ENCODE measurements around the gene AP2A2.

The AP2A2 gene

DNA sequence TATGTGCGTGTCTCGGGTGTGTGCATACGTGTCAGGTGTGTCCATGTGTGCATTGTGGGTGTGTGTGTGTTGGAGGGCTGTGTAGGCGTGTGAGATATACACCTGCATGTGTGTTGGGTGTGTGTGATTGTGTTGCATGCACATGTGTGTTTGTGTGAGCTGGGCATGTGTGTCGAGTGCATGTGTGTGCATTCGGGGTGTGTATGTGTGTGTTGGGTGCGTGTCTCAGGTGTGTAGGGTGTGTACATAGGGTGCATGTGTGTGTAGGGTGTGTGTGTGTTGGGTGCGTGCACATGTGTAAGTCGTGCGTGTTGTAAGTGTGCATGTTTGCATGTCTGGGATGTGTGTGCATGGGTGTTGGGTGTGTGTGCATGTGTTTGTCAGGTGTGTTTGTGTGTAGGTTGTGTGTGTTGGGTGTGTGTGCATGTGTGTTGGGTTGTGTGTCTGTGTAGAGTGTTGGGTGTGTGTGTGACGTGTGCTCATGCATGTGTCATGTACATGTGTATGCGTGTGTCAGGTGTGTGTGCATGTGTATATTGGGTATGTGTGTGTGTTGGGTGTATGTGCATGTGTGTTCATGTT, 106.7 kb downstream of the AP2A2 start:
- no peak for DNase-seq

DNA sequence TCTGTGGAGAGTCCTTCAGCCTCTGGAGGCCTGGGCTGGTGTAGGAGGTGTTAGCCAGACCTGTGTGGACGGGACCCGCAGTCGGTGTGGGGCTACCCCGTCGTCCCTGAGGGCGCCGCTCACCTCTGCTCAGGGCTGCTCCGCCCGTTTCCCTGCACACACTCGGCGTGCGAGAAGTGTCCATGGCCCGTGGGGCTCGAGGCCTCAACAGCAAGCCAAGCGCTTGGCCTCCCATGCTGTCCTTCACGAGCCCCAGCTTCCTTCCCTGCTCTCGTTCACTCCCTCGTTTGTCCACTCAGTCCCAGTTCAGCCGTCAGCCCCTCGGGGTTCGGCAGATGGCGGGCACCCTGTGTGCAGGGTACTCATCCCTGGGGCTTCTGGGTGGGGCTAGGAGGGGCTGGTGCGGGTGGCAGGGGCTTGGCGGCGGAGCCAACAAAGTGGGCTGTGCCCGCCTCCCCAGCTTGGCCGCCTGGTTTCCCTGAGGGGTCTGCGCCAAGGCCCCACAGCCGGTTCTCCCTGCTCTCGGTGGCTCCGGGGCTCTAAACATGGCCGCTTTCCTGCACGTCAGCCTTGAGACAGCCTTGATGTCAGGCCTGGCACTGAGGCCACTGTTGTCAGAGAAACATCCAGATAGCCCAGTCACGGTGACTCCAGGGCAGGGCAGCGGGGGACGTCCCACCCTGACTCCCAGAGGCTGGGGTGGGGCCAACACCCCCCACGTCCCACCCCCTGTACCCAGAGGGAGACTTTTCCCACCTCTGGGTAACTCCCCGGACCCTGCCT, 107.5 kb downstream of the AP2A2 start:
- no peak for DNase-seq

DNA sequence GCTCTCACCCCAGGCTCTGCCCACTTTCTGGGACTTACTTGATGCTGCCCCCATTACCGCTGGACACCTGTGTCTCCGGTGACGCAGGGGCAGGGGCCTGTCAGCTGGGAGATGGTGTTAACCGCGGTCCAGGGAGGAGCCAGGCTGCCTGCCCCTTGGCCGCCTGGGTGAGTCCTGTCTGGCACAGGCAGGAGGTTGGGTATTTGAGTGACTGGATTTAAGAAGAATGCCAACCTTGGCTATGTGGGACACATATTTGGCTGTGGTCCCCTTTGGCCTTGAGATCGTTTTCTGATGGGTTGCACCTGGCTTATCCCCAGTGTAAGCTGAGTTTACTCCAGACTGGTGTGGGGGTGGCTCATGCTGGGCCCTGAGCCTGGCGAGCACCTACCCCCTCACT, 108.3 kb downstream of the AP2A2 start:
- DNase-seq, result no peak

DNA sequence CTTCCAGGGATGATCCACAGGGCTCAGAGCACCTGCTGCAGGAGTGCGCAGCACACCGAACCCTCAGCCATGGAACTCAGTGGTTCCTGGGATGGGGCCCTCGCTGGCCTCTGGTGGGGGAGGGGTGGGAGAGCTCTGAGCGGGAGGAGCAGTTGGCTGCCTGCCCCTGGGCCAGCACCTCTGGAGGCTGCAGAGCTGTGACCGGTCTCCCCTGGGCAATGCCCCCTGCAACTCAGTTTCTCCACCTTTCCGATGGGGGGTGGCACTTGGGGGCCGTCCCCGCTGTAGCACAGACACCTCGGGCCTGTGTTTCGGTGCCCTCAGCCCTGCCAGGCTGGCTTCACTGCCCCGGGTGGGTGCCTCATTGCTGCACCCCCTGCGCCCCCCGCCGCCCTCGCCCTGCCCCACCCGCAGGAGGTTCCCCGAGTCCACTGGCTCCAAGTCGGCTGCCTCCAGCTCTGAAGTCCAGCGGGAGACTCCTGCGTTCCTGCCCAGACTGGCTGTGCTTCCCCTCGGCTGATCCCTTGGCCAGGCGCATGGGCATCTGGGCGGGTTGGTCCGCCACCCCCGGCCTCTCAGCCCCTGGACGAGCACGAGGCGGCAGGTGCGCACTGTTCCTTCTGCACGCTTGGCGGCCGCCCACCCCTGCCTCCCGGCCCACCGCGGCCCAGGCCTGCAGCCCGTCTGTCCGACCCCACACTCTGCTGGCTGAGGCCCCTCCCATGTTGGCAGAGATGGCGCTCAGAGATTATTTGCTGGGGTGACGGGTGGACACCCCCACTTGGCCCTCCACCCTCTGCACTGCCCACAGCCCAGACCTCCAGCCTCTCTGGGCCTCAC, 109.0 kb downstream of the AP2A2 start:
- DNase-seq, result no peak

DNA sequence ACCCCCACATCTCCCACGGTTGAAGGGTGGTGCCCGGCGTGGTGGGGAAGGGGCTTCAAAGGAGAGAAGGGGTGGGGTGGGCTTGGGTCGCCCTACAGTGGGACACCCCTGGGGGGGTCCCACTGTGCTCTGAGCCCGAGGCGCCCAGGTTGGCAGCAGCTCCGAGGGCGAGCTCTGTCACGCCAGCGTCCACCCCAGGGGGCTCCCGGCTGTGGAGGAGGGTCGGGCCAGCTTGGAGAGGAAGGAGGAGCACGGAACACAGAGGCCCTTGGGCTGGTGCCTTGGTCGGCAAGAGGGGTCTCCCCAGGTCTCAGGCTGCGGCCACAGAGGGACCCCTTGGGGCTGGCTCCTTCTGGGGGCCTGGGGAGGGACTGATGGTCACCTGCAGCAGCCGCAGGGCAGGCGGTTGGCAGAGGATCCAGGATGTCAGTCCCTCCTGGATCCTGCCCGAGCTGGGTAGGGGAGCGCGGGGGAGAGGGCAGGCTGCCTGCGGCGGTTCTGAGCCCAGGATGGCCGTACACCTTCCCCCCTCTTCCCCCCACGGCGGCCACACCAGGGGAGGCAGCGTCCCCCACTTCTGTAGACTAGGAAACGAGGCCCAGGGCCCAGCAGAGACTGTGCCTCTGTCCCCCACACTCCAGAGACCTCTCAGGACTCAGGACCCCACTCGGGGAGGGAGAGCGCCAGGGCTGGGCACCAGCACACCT, 110.1 kb downstream of the AP2A2 start:
- no peak for DNase-seq

DNA sequence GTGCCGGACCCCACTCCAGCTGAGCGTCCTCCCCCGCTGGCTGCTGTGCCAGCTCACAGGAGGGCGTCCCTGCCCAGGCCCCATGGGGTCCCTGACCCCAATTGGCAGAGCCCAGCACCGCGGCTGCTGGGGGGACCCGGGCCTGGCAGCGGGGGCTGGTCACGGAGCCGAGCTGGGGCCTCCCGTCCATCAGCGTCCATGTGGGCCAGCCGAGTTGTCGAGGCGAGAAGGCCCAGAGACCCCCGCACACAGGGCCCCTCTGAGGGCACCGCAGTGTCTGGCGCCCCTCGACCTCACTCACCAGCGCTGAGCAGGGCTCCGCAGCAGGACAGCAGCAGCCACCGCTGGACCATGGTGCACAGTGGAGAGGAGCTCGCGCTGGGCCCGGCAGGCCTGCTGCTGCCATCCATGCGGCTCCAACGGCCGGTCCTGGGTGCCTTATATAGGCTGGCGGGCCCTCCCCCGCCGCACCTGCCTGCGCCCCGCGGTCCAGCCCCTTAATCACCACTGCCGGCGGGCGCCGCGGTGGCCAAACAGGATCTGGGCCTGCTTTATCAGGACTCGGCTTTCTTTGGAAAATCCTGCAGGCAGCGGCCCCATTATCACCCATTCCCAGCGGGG, 110.7 kb downstream of the AP2A2 start, which contains the start of gene MUC6:
MUC6 (minus strand) TSS at position 416 of the 621 bp plus-strand sequence; CDS start at position 353, 63 bp downstream.
- no peak for DNase-seq

DNA sequence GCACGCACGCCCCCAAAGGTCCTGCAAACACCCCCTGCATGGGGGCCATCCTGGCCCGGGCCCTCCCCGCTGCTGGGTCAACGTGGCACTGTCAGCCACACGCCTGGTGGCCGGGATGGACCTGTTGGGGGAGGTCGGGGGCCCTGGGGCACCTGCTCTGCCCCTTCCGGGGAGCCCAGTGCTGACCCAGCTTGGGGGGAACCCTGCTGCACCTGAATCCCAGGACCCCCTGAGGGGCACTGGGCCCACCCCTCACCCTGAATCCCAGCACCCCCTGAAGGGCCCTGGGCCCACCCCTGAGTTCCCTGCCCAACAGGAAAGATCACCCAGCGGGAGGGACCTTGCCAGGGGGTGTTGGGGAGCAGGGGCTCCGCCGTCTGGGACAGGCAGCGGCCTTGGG, 111.3 kb downstream of the AP2A2 start:
- no peak for DNase-seq

DNA sequence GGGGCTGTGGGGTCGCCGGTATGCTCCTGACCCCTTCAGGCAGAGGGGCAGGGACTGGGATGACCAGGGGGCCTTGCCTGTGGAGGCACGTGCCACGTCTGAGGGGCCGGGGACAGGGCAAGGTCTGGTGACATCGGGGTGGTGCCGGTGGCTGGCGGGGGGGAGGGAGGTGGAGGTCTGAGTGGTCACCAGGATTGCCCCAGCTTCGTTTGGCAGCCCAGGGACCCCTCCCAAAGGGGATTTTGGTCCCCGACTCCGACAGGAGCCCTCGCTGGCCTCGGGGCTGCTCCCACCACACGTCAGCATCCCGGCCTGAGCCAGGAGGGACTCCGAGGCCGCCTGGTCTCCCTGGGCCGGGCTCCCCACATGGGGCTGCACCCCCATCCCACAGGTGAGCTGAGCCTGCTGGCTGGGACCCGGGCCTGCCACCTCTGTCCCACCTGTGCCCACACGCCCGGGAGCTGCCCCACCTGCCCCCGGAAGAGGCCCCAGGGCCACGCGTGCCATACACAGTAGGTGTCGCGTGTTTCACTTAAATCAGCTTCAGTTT, 111.9 kb downstream of the AP2A2 start:
- no peak for DNase-seq

DNA sequence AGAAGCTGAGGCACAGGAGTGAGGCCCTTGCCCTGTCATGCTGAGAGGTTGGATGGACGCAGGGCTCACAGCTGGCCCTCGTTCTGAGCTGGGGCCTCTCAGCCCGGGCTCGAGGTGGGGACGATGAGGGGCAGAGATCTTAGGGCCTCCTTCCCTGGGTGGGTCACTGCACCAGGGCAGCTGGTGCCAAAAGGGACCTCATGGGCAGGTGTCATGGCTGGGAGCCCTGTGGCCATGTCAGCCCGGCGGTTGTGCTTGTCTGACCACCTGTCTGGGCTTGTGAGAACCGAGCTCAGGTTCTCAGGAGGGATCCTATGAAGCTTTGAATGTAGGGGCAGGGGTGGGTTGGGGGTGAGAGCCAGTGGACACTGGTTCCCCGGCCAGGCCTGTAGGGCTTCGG, 112.7 kb downstream of the AP2A2 start:
- DNase-seq, result no peak

DNA sequence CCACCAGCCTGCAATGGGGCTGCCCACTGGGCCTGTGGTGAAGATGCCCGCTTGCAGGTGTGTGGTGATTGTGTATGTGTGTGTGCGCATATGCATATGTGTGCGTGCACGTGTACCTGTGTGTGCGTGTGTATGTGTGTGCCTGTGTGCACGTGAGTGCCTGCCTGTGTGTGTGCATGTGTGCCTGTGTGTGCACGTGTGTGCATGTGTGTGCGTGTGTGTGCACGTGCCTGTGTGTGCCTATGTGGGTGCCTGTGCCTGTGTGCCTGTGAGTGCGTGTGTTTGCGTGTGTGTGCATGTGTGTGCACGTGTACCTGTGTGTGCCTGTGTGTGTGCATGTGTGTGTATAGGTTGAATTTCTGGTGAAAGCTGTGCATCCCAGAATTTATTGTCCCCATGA, 113.3 kb downstream of the AP2A2 start:
- DNase-seq, result no peak

DNA sequence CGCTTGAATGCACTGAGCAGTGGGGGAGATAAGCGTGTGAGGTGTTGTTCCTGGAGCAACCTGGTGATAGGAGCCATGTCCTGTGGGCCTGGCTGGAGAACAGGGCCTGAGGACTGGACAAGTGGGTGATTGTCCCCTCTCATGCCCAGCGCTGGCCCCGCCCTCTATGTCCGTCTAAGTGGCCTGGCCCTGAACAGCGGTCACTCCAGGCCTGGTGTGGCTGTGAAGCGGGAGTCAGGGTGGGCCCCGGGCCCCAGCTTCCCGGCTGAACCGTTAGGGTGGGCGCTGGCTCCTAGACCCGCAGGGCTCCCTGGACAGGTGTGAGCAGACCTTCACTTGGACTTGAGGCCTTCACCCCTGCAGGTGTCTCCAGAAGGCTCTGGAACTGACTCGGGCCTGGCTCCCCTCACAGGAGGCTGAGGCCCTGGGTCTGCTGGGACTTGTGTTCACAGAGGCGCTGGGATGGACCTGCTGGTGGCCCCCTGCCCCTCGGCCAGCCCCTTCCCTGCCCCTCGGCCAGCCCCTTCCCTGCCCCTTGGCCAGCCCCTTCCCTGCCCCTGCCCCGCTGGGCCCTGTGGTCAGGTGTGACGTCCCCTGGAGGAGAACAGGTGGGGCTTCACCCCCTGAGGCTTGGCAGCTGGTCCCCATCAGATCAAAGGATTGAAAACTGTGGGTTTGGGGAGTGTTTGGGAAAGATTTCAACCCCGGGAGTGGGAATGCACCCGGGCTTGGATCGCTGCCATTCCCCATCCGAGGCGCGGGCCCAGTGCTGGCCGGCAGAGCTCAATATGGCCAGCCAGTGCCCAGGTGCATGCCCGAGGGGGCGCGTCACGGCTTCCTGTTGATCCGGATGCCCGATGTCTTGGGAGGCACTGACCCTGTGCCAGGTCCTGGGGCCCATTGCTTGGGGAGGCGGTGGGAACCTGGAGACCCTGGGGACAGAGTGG, 114.1 kb downstream of the AP2A2 start:
- DNase-seq, result no peak

DNA sequence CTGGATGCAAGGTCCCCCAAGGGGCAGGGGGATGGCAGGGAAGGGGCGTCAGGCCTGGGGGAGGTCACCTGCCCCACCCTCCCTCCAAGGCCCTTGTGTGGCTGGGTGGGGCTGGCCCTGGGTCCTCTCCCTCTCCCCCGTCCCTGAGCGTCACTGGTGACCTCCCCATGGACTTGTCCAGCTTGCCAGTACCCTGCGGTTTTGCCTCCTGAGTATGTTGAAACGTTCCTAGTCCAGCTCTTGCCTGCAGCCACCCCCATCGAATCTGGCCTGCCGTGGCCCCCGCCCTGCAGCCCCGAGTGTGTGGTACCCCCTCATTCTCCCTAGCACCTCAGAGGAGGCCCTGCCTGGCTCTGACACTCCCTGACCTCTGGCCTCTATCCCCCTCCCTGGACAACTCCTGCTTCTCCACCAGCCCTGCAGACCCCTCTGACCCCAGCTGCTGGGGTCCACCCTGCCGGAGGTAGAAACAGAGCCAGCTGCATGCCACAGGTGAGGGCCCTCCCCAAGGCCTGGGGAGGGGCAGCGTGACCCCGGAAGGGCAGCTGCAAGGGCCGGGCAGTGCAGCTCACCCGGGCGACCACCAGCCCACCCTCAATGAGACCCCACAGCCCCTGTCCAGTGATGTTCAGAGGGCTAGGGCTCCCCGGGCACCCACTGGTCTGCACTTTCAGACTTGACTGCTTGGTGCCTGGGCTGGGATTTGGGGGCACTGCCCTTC, 114.9 kb downstream of the AP2A2 start:
- DNase-seq, result no peak

DNA sequence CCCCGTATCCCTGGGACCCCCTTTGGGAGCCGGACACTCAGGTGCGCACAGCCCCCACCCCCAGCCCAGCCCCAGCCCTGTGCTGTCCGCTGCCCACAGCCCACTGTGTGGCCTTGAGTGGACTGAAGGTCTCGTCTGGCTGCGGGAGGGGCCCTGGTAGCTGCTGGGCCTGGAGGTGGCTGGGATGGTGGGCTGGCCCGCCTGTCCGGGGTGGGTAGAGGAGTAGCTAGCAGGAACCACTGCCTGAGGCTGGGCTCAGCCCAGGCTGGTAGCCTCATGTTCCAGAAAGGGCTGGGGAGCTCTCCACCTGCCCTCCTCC, 115.4 kb downstream of the AP2A2 start:
- no peak for DNase-seq

DNA sequence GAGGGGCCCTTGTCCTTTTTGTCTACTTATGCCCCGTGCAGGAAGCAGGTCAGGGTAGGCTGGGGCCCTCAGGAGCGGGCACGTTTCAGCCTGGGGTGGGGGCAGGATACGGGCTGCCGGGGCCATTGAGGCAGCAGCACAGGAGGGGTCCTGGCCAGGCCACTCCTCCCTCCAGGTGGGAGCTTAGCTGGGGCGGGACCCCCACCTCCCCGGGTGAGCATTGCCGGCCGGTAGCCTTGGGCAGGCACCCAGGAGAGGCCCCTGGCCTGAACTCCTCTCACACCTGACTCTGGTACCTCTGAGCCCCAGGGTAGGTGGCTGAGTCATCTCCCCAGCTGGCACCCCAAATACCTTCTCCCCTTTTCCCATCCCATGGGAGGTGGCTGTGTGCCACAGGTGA, 115.8 kb downstream of the AP2A2 start:
- DNase-seq, result no peak

DNA sequence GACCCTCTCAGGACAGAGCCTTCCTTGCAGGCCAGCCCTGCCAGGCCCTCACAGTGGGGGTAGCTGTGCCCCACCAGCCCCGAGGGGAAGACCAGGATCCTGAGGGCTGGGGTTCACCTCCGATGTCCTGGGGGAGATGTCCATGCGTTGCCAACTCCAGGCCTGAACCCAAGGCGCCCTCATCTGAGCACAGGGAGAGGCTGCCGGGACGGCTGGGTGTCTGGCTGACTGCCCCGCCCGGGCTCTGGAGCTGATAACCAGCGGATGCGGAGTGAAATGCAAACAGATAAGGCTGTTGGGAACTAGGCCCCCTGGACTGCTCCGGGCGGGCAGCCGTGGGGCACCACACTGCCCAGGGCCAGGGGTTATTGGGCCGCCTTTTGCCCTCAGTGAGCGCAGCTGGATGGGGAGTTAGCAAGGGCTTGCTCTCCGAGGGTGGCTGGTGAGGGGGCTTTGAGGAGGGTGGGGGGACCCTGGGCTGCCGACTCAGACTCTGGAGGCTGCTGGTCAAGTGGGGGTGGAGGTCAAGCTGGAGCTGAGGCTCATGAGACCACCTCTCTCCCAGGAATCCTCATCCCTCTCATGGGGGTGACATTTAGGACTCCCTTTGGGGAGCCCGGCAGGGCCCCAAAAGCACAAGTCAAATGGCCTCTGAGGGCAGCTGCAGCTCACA, 116.4 kb downstream of the AP2A2 start:
- no peak for DNase-seq

DNA sequence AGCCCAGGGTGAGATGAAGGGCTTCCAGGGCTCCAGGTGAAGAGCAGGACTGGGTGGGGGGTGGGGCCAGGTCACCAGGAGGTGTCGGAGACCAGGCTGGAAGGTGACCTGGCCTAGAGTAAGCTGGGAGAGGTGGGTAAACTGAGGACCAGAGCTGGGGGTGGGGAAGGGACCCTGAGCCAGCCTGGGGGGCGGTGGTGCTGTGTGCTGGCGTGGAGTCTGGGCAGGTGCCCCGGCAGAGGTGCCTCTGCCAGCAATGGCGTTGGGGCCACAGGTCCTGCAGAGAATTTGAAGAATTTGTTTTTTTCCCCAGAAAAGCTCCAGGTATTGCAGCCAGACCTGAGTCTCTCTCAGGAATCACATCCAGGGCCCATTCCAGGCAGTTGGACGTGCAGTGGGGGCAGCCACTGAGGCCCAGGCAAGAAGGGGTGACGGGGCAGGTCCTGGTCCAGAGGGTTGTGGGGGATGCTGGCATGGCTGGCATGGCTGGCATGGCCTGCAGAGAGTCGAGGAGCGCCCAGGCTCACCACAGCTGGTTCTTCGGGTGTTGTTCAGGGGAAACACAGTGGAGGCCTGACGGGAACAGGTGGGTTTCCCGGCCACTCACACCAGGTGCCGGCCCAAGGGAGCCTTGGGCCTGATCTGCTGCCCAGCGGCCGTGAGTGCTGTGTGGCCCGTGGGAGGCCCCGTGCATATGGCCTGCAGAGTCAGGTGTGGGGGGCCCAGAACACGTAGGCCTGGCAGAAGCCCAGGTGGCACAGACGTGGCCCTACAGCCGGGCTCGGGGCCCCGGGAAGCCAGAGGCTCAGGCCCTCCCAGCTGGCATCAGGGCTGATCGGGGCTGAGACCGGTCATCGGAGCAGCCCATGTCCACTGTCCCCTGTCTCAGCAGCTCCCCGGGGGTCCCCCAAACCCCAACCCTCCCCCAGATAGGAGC, 117.2 kb downstream of the AP2A2 start:
- DNase-seq, result no peak

DNA sequence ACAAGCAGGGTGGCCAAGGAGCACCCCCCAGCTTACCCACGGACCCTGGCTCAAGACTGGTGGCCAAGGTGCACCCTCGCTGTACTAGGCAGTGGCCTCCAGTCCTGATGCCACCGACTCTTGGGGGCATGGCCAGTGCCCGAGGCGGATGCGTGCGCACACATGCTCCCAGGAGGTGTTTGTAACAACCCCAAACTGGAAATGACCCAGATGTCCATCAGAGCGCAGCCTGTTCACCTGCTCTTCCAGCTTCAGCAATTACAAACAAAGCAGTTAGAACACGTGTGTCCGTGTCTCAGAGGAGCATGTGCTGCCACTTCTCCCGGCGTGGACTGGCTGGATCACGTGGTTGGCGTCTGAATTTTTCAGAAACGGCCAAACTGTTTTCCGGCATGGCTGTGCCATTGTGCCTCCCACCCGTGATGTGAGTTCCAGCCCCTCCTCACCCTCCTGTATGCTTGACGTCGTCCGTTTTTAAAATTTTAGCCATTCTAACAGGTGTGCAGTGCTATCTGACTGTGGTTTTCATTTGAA, 118.0 kb downstream of the AP2A2 start:
- DNase-seq, result no peak

DNA sequence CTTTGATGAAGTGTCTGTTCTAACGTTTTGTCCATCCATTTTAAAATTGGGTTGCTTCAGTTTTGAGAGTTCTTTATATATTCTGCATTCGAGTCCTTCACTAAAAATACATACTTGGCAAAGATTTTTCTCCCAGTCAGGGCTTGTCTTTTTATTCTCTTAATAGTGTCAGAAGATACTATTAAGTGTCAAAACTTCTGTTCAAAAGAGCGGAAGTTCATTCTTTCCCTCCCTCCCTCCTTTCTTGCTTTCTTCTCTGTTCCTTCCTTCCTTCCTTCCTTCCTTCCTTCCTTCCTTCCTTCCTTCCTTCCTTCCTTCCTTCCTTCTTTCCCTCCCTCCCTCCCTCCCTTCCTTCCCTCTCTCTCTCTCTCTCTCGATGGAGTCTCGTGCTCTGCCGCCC, 118.5 kb downstream of the AP2A2 start:
- DNase-seq, result no peak
